AML-193 (cell line): ENCODE data around the gene TTC27.

Source experiments
- DNase-seq, 2 experiments: peaks; one replicate each; lab custom pipeline; 2025; lab: John Stamatoyannopoulos, UW

Gene TTC27

GRCh38 chr2:32755666-32756065, 127.8 kb downstream of the TTC27 start:
- no peak for DNase-seq

DNA sequence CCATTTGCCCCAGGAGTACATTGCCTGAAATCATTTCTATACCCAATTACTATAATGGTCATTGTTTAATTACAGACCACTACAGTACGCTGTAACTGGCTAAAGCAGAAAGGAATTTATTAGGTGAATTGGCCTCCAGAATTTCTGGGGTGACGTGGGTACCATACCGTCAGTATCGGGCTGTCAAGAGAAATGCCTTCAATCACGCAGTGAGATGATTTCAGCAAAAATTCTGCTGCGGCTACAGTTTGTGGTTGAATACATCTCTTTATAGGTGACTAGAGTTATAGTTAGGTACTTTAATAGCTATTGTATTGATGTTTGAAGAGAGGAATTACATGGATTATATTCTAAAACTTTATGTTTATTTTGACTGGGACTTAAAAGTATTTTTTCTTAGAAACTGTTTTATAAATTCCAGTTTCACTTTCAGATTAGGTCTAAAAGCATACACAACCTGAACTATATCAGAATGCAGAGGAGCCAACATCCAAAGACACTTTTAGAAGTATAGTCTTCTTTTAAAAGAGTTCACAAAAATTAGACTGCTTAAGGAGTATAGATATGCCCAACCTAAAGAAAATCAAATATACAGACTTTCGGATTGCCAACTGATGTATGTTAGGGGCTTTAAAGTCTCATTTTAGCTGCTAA, 128.4 kb downstream of the TTC27 start:
- no peak for DNase-seq

GRCh38 chr2:32758232-32758631, 130.4 kb downstream of the TTC27 start:
- no peak for DNase-seq

- no peak for DNase-seq
These were observed 132.8 kb downstream of the TTC27 start for GRCh38 chr2:32760628-32761027.

- DNase-seq, result peak in 1 of 2 experiments; percentile 0
These were observed 140.7 kb downstream of the TTC27 start for GRCh38 chr2:32768387-32769174.

- no peak for DNase-seq
These were observed 142.5 kb downstream of the TTC27 start for GRCh38 chr2:32770360-32770759.

- DNase-seq, result peak in 1 of 2 experiments; percentile 1
These were observed 145.0 kb downstream of the TTC27 start for GRCh38 chr2:32772638-32773447.

- no peak for DNase-seq
These were observed 145.6 kb downstream of the TTC27 start for GRCh38 chr2:32773448-32773808.

- no peak for DNase-seq
These were observed 148.1 kb downstream of the TTC27 start for GRCh38 chr2:32775954-32776353.

DNA sequence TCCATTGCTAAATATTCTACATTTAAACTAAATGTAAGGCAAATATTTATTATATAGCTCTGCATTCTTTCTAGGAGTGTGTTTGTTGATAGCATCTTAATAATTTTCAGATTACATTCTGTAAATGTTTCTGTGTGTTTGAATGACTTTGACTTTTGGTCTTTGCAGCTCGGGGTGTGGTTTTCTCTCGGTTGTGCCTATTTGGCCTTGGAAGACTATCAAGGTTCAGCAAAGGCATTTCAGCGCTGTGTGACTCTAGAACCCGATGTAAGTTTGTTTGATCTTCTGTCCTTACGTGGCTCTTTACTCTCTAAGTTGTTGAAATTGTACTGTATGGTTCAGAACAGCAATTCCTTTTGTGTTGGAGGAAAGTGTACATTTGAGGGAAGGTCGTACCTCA, 149.9 kb downstream of the TTC27 start:
- no peak for DNase-seq

DNA sequence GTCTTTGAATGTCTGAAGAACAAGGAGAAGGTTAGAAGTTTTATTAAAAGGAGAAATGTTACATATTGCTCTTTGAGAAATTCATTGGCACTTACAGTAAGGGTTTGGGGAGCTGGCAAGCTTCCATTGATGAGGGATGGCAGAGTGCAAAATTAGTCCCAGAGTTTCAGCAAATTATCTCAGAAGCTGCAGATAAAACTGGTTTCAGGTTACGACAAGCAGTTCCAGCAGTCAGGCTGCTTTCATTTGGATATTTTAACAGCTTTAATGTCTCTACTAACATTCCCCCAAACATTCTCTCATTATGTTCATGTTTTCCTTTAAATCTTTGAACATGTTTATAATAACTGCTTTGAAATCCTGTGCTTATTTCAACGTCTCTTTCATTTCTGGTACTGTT, 153.1 kb downstream of the TTC27 start:
- DNase-seq, result no peak

DNA sequence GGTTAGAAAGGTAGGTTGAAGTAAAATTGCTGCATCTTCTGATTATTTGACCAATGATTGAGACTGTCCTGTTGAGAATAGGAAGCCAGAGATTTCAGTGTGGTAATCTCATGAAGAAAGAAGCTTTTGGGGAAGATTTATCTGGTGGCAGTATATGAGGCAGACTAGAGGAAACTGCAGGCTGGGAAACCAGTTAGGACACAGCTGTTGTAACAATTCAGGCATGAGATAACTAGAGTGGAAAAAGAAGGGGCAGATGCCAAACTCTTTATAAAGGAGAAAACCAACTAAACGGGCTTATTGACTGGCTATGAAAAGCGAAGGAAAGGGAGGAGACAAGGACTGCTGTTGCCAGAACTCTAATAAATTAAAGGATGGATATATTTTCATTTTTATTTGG, 155.6 kb downstream of the TTC27 start:
- DNase-seq, result no peak

- no peak for DNase-seq
These were observed 156.1 kb downstream of the TTC27 start for GRCh38 chr2:32783933-32784332.

- no peak for DNase-seq
These were observed 159.4 kb downstream of the TTC27 start for GRCh38 chr2:32787207-32787606.

DNA sequence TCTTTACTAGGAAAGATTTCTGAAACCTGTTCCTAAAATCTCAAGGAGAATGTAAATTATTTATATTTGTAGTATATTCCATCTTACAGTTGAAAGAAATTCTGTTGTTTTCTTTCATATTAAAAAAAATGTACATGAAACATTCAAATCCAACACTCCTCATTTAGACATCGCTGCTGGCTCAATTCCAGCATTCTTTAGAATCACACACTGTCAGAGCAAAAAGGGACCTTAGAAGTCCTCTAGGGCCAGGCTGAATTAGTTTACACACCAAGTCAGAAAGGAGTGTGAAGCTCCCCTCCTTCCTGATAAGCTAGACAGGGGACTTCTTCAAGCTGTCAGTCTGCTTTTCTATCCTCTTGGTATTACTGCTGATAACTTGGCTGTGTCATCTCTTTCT, 160.3 kb downstream of the TTC27 start:
- no peak for DNase-seq

DNA sequence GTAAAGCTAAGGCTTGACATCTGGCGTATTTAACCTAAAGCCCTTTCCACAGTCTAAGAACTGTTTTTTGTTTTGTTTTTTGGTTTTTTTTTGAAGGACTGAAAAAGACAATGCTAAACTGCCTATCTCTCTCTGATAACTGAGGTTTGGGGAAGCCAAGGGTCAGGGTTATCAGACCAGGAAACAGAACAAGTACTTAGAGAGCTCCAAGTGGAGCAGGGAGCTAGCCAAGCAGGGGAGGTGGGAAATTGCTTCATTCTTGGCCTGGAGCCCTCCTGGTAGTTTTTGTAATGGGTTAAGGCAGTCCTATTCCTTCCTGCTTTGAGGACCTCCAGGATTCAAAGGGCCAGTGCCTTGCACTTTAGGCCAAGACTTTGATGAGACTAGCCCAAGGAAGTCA, 164.6 kb downstream of the TTC27 start:
- no peak for DNase-seq

DNA sequence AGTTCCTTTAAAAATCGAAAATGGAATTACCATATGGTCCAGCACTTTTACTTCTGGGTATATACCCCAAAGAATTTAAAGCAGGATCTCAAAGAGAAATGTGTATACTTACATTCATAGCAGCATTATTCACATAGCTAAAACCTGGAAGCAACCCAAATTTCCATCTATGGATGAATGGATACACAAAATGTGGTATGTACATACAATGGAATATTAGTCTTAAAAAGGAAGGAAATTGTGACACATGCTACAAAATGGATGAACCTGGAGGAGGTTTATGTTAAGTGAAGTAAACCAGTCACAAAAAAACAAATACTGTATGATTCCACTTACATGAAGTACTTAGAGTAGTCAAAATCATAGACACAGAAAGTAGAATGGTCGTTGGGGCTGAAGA, 171.0 kb downstream of the TTC27 start:
- DNase-seq, result no peak

DNA sequence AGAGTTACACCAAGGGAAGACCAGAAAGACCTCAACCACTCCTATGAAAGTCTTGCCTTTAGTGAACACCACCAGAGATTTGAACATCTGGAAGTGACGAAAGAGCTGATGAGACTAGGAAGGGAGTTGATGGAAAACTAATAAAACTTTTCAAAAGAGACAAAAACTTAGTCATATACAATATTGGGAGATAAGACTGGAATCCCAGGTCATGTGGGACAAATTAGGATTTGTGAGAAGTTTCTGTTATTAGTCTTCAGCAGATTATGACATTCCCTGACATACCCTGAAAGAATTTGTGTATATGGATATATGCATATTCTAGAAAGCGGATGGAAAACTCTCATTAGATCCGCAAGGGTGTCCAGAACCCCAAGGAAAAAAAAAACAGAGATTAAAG, 173.9 kb downstream of the TTC27 start:
- no peak for DNase-seq

- DNase-seq, result no peak
These were observed 175.0 kb downstream of the TTC27 start for GRCh38 chr2:32802877-32803276.

DNA sequence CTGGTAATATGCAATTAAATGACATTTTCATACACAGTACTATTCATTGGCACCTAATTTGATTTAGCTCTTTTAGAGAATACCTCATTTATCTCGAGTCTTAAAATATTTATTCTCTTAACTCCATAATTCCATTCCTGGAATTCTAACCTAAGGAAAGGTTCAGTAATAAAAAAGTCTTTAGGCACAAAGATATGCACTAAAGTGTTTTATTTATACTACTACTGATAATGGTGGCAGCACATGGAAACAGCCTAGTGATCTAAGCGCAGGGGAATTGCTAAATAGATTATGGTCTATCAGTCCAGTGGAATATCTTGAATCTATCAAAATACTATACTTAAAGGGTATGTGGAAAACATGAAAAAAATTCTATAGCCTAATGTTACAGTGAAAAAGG, 176.4 kb downstream of the TTC27 start:
- no peak for DNase-seq

DNA sequence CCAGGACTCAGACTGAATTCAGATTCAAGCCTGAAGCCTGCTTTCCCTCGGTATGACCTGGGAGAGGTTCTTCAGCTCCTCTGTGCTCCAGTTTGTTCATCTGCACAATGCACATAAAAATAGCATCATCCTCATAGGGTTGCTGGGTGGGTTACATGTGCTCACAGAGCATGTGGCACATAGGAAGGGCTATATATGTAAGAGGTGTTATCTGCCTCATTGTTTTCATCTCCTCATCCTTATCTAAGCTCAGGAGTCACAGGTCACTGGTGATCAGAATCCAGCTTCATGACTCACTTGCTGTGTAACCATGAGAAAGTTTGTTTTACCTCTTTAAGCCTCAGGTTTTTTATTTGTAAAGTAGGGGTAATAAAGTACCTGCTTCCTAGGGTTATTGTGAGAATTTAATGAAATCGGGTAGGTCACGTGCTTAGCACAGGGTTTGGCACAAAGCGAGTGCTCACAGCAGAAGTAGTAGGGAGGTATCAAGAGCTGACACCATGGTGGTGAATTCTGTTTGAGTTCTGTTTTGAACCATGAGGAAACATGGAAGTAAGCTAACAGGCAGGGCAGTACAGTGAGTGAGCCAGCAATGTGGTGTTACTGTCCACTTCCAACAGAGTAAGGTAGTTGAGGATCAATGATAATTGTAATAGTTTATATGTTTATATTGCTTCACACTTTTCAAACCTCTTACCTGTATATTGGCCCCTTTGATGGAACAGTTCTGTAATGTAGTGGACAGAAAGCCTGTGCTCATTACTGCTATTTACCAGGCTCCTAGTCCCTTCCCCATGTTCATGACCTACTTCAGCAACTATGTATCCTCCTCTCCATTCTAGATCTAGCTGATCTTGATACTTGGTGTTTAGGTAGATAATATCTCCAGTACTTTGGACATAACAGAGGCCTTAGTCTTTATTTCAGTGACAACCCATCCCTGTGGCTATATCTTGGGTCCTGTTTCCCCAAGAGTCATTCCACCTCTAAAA, 177.6 kb downstream of the TTC27 start:
- no peak for DNase-seq

GRCh38 chr2:32806857-32807256, 179.0 kb downstream of the TTC27 start:
- no peak for DNase-seq
